ENCODE results near the gene DROSHA. TPM values are rescaled to one million over a fixed set of nuclear protein-coding genes. Genes with fewer than 3 reads are reported as not detected.

DROSHA gene
- total and polyA plus RNA-seq, 10 of the 15 experiments (the other 5 are each of a cell fraction or from before 2014, with no cell fraction given): 27.9 to 55.0 (median 37.6) TPM

DNA sequence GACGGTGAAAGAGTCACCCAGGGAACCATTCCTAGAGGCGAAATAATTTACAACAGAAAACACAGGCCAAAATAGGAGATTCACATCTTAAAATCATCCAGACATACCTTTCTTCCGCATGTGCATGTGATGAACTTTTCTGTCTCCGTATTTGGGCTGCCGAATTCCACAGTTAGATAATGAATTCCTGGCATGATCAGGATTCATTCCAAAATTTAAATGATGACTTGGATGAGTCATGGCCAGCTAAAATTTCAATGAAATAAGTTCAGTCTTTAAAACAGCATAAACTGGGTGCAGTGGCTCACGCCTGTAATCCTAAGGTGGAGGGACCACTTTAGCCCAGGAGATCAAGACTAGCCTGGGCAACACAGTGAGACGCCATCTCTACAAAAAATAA lies 82.7 kb downstream of the DROSHA start:
- in situ Hi-C loops (cut with MboI) (no loop called here), intact Hi-C loops (cut with micrococcal nuclease; ENCODE audit: unreplicated experiment) (no loop called here)
- no peaks in the 10 kb centered on the region for H3K9me3 ChIP-seq (replicated peaks; ENCODE audit: control insufficient read depth, insufficient read depth, low read length)
- H3K27me3 ChIP-seq (replicated peaks in 1 of 2; ENCODE audit: control insufficient read depth in 2 of 2, insufficient read depth in 2 of 2, low read length in 1 of 2): no peaks in the 10 kb centered on the region
- FAIRE-seq: no peak
- POLR2A ChIA-PET: no interaction called here
- RAD21 ChIA-PET (ENCODE audit: unreplicated experiment): no interaction called here
- no peaks in the 10 kb centered on the region for H3K4me1 ChIP-seq (ENCODE audit: control insufficient read depth, insufficient read depth, low read length)
- peaks cover 0 to 18% of the 10 kb centered on the region in 2 experiments; a peak in 1 of 4 replicates for H3K36me3 ChIP-seq (ENCODE audit: control insufficient read depth in 2 of 2, insufficient read depth in 2 of 2, low read length in 1 of 2)
- no peak overlapping the region for H3K9ac ChIP-seq (ENCODE audit: control insufficient read depth, insufficient read depth, low read length)
- SMC1A ChIA-PET (ENCODE audit: uncharacterized antibody, unreplicated experiment): no interaction called here
- CTCF ChIA-PET: no interaction called here
- TF ChIP-seq GATAD2B (conservative IDR thresholded peaks at IDR 0.05; ENCODE audit: low read depth) (no peak), NR2F1 (conservative IDR thresholded peaks at IDR 0.05) (no peak), YBX1 (IDR thresholded peaks at IDR 0.05) (no peak), MTA3 (IDR thresholded peaks at IDR 0.05; ENCODE audit: borderline replicate concordance, low read length) (no peak), IKZF2 (IDR thresholded peaks at IDR 0.05) (no peak), NFIC (IDR thresholded peaks at IDR 0.05; ENCODE audit: low read depth, low read length) (no peak)
- H4K20me1 ChIP-seq (ENCODE audit: control insufficient read depth, insufficient read depth): no peaks in the 10 kb centered on the region
- BruUV-seq (replicated peaks): no TSS peak
- no peaks in the 10 kb centered on the region for H3K79me2 ChIP-seq (ENCODE audit: control insufficient read depth, insufficient read depth, low read length)
- H3K4me2 ChIP-seq (ENCODE audit: control insufficient read depth, insufficient read depth): no peak overlapping the region
- no peak for DNase-seq (ENCODE audit: low read depth, low spot score)
- WGBS (ENCODE audit: insufficient coverage, insufficient replicate concordance, low lambda C conversion rate, missing lambda C conversion rate): over 99% methylated on average over 7 of the region's 7 CpGs
- no peak overlapping the region for H3K4me3 ChIP-seq
- no peak overlapping the region for H2AFZ ChIP-seq (ENCODE audit: control insufficient read depth, low read depth, low read length)
- no peak for ATAC-seq
- no peak overlapping the region for H3K27ac ChIP-seq (ENCODE audit: control insufficient read depth, insufficient read depth)

DNA sequence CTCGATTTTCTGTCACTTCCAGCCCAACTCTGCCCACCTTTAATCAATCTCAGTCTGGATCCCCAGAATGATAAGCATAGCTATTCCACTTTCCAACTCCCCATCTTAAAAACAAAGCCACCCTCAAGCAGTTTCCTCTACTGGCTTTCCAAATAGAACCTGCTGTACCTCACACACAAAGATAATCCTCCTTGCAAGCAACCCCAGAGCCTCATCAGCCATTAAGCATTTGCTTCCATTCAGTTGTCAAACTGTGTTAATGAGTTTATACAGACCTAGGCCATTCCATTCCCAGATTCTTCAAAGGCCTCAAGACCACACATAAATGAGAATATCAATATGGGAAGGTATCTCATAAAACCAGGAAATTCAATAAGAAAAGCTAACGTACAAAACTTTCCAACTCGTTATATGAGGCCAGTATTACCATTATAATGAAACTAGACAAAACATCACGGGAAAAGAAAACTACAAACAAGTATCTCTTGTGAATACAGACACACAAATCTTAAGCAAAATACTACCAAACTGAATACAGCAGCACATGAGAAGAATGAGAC lies 86.8 kb downstream of the DROSHA start:
- POLR2A ChIA-PET: no interaction called here
- intact Hi-C loops (cut with micrococcal nuclease; ENCODE audit: unreplicated experiment) (no loop called here), in situ Hi-C loops (cut with MboI) (no loop called here)
- H3K36me3 ChIP-seq (ENCODE audit: control insufficient read depth in 2 of 2, insufficient read depth in 2 of 2, low read length in 1 of 2): peaks cover 0 to 14% of the 10 kb centered on the region in 2 experiments; a peak in 2 of 4 replicates
- no peaks in the 10 kb centered on the region for H3K4me1 ChIP-seq (ENCODE audit: control insufficient read depth, insufficient read depth, low read length)
- TF ChIP-seq TARDBP (IDR thresholded peaks at IDR 0.05; ENCODE audit: borderline replicate concordance) (no peak), CHD1 (IDR thresholded peaks at IDR 0.05; ENCODE audit: low read depth, low read length) (no peak), GABPA (IDR thresholded peaks at IDR 0.05; ENCODE audit: low read depth) (no peak), KDM1A (IDR thresholded peaks at IDR 0.05; ENCODE audit: borderline replicate concordance) (no peak), SIN3A (IDR thresholded peaks at IDR 0.05; ENCODE audit: low read depth, low read length) (no peak), TCF7 (IDR thresholded peaks at IDR 0.05; ENCODE audit: borderline replicate concordance) (no peak), FOS (IDR thresholded peaks at IDR 0.05; ENCODE audit: borderline replicate concordance, extremely low read depth, insufficient read length) (no peak), DPF2 (IDR thresholded peaks at IDR 0.05) (no peak)
- TF ChIP-seq, protein P1, sequence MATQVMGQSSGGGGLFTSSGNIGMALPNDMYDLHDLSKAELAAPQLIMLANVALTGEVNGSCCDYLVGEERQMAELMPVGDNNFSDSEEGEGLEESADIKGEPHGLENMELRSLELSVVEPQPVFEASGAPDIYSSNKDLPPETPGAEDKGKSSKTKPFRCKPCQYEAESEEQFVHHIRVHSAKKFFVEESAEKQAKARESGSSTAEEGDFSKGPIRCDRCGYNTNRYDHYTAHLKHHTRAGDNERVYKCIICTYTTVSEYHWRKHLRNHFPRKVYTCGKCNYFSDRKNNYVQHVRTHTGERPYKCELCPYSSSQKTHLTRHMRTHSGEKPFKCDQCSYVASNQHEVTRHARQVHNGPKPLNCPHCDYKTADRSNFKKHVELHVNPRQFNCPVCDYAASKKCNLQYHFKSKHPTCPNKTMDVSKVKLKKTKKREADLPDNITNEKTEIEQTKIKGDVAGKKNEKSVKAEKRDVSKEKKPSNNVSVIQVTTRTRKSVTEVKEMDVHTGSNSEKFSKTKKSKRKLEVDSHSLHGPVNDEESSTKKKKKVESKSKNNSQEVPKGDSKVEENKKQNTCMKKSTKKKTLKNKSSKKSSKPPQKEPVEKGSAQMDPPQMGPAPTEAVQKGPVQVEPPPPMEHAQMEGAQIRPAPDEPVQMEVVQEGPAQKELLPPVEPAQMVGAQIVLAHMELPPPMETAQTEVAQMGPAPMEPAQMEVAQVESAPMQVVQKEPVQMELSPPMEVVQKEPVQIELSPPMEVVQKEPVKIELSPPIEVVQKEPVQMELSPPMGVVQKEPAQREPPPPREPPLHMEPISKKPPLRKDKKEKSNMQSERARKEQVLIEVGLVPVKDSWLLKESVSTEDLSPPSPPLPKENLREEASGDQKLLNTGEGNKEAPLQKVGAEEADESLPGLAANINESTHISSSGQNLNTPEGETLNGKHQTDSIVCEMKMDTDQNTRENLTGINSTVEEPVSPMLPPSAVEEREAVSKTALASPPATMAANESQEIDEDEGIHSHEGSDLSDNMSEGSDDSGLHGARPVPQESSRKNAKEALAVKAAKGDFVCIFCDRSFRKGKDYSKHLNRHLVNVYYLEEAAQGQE (IDR thresholded peaks at IDR 0.05; ENCODE audit: low read depth, low read length): no peak
- TF ChIP-seq, protein P2, sequence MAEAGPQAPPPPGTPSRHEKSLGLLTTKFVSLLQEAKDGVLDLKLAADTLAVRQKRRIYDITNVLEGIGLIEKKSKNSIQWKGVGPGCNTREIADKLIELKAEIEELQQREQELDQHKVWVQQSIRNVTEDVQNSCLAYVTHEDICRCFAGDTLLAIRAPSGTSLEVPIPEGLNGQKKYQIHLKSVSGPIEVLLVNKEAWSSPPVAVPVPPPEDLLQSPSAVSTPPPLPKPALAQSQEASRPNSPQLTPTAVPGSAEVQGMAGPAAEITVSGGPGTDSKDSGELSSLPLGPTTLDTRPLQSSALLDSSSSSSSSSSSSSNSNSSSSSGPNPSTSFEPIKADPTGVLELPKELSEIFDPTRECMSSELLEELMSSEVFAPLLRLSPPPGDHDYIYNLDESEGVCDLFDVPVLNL (IDR thresholded peaks at IDR 0.05; ENCODE audit: low read depth, low read length): no peak
- no peak overlapping the region for H3K4me2 ChIP-seq (ENCODE audit: control insufficient read depth, insufficient read depth)
- H3K9ac ChIP-seq (ENCODE audit: control insufficient read depth, insufficient read depth, low read length): no peak overlapping the region
- RAD21 ChIA-PET (ENCODE audit: unreplicated experiment): no interaction called here
- 100% methylated on average over 4 of the region's 4 CpGs for WGBS (ENCODE audit: insufficient coverage, insufficient replicate concordance, low lambda C conversion rate, missing lambda C conversion rate)
- H3K4me3 ChIP-seq: no peak overlapping the region
- SMC1A ChIA-PET (ENCODE audit: uncharacterized antibody, unreplicated experiment): interaction anchor here (1.5 kb wide), 2 partner anchors 9 to 11 kb away, joined by 3 to 4 read pairs; no protein-coding TSS in a partner anchor
- FAIRE-seq: no peak
- H3K79me2 ChIP-seq (ENCODE audit: control insufficient read depth, insufficient read depth, low read length): no peaks in the 10 kb centered on the region
- no TSS peak for BruUV-seq (replicated peaks)
- no peak overlapping the region for H2AFZ ChIP-seq (ENCODE audit: control insufficient read depth, low read depth, low read length)
- CTCF ChIA-PET: no interaction called here
- H3K9me3 ChIP-seq (replicated peaks; ENCODE audit: control insufficient read depth, insufficient read depth, low read length): no peaks in the 10 kb centered on the region
- H3K27me3 ChIP-seq (replicated peaks in 1 of 2; ENCODE audit: control insufficient read depth in 2 of 2, insufficient read depth in 2 of 2, low read length in 1 of 2): no peaks in the 10 kb centered on the region
- no peak overlapping the region for H3K27ac ChIP-seq (ENCODE audit: control insufficient read depth, insufficient read depth)
- no peak for ATAC-seq
- no peaks in the 10 kb centered on the region for H4K20me1 ChIP-seq (ENCODE audit: control insufficient read depth, insufficient read depth)
- no peak for DNase-seq (ENCODE audit: low read depth, low spot score)
